Uterus (tissue), 2 donors: ENCODE results near the gene C14orf119.

Experiments
- POLR2A ChIP-seq, 2 donors: fragments of 450-650 bp; IDR thresholded peaks; one replicate each; pipeline ENCODE4 v1.6.1; 2016; ENCODE audit warnings: antibody characterized with exemption in 2 of 2, mild to moderate bottlenecking in 1 of 2, moderate library complexity in 1 of 2
- TF ChIP-seq, protein P1 (sequence below), 4 experiments: fragments of 200-600 bp in 2 of 4; fragments of 450-650 bp in 2 of 4; sonication (generic) in 2 of 4; IDR thresholded peaks; one replicate each; pipeline ENCODE4 v1.5.1; 2016 to 2019; ENCODE audit warnings: antibody characterized with exemption in 4 of 4, mild to moderate bottlenecking in 2 of 4, moderate library complexity in 1 of 4

DNA sequence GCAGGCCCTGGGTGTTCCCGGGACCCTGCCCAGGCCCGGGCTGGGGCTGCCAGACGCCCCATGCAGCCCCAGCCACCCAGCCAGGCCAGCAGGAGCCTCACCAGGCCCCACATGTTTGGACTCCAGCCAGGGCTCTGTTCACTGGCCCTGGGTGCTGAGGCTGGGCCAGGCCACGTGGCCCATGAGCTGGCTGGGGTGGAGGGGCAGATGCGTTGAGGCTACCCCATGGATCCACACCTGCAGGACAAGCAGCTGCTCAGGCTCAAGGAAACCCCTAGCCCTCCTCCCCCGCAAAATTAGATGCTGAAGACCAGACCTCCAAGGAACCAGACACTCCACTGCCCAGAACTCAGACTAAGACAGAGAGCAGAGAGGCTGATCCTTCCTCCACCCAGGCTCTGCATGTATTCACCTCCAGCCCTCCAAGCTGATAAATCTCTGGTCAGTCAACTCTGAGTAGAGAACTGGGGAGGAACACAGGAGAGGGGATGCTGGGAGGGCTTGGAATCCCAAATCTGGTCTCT is 39.6 kb upstream of the C14orf119 start:
- TF ChIP-seq, protein P1, sequence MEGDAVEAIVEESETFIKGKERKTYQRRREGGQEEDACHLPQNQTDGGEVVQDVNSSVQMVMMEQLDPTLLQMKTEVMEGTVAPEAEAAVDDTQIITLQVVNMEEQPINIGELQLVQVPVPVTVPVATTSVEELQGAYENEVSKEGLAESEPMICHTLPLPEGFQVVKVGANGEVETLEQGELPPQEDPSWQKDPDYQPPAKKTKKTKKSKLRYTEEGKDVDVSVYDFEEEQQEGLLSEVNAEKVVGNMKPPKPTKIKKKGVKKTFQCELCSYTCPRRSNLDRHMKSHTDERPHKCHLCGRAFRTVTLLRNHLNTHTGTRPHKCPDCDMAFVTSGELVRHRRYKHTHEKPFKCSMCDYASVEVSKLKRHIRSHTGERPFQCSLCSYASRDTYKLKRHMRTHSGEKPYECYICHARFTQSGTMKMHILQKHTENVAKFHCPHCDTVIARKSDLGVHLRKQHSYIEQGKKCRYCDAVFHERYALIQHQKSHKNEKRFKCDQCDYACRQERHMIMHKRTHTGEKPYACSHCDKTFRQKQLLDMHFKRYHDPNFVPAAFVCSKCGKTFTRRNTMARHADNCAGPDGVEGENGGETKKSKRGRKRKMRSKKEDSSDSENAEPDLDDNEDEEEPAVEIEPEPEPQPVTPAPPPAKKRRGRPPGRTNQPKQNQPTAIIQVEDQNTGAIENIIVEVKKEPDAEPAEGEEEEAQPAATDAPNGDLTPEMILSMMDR (IDR thresholded peaks at IDR 0.05): no peak
- TF ChIP-seq POLR2A (IDR thresholded peaks at IDR 0.05): no peak
